ENCODE data around the gene GPR119.

DNA sequence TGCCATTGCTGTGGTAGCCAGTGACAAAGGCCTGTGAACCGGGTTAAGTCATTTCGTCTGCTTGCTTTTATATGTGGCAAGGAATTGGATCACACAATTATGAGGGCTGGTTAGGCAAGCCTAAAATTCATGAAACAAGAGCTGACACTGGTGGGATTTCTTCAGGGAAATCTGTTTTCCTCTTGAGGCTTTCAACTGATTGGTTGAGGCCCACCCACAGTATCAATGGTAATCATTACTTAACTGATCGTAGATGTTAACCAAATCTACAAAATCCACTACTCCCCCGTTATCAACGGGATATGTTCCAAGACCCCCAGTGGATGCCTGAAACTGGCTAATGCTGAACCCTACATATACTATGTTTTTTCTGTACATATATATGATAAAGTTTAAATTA lies 29.3 kb upstream of the GPR119 start:
- TF ChIP-seq, protein P1, sequence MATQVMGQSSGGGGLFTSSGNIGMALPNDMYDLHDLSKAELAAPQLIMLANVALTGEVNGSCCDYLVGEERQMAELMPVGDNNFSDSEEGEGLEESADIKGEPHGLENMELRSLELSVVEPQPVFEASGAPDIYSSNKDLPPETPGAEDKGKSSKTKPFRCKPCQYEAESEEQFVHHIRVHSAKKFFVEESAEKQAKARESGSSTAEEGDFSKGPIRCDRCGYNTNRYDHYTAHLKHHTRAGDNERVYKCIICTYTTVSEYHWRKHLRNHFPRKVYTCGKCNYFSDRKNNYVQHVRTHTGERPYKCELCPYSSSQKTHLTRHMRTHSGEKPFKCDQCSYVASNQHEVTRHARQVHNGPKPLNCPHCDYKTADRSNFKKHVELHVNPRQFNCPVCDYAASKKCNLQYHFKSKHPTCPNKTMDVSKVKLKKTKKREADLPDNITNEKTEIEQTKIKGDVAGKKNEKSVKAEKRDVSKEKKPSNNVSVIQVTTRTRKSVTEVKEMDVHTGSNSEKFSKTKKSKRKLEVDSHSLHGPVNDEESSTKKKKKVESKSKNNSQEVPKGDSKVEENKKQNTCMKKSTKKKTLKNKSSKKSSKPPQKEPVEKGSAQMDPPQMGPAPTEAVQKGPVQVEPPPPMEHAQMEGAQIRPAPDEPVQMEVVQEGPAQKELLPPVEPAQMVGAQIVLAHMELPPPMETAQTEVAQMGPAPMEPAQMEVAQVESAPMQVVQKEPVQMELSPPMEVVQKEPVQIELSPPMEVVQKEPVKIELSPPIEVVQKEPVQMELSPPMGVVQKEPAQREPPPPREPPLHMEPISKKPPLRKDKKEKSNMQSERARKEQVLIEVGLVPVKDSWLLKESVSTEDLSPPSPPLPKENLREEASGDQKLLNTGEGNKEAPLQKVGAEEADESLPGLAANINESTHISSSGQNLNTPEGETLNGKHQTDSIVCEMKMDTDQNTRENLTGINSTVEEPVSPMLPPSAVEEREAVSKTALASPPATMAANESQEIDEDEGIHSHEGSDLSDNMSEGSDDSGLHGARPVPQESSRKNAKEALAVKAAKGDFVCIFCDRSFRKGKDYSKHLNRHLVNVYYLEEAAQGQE (IDR thresholded peaks at IDR 0.05; ENCODE audit: insufficient read depth in 1 of 2, low read depth in 2 of 2, low read length in 2 of 2) = no peak
- TF ChIP-seq POLR2AphosphoS5 (IDR thresholded peaks at IDR 0.05; ENCODE audit: low read depth, low read length) (no peak), SIN3A (IDR thresholded peaks at IDR 0.05; ENCODE audit: borderline replicate concordance, insufficient read depth, low read length) (no peak), TAF1 (IDR thresholded peaks at IDR 0.05; ENCODE audit: borderline replicate concordance, insufficient read depth, low read length) (no peak)

Data from PFSK-1 (cell line).